Measurements from ENCODE around the gene DNAI2.

Gene DNAI2

GRCh38 chr17:74305865-74306654, 32.0 kb downstream of the DNAI2 start:
- DNase-seq (ENCODE audit: low spot score), result peak; percentile 44

- peak; percentile 77 for DNase-seq (ENCODE audit: low spot score)
These were observed 34.1 kb downstream of the DNAI2 start for GRCh38 chr17:74307984-74308773.

DNA sequence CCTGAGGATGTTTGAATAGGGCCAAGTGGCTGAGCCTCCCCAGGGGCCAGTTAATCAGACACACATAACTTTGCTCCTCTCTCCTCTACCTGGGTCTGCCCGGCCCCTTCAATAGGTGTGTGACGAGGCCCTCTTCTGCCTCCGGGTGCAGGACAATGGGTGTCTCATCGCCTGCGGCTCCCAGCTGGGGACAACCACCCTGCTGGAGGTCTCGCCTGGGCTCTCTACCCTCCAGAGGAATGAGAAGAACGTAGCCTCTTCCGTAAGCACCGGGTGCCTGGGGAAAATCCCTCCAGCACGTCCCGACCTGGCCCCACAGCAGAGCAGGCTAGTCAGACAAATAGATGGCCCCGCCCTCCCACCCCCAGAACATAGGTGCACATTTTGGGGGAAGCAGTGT, 35.9 kb downstream of the DNAI2 start:
- no peak for DNase-seq (ENCODE audit: low spot score)

DNA sequence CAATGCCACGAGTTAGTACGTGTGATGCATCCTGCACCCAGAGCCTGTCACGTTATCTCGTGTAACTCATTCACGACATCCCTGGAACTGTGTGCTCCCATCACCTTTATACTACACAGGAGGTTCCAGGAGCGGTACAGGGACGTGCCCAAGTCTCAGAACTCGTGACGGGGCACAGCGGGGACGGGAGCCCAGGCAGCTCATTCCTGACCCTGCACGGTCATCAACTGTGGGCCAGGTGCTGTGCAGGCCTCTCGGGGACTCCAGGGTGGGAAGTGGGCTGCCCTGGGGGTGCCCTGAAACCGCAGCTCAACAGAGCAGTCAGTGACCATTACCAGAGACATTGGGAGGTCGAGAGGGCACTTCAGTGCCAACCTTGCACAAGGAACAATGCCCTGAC, 40.8 kb downstream of the DNAI2 start:
- DNase-seq (ENCODE audit: low spot score), result no peak

- no peak for DNase-seq (ENCODE audit: low spot score)
These were observed 42.2 kb downstream of the DNAI2 start for GRCh38 chr17:74316220-74316619.

DNA sequence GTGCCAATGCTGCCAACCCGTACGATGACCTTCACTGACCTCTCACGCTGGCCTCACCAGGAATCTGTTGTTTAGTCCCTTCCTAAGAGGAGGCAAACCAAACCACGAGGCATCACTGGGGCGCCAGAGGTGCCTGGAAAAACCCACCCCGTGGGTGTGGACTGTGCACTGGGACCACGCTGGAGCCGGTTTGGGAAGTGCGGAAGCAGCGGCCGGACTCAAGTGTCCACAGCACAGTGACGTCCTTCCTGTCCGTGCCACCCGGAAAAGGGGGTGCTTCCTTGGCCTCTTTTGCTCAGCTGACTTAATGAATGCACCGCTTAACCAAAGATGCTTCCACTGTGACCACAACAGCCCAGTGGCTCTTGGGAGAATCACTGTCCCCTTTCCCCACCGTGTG, 43.0 kb downstream of the DNAI2 start:
- no peak for DNase-seq (ENCODE audit: low spot score)

- DNase-seq (ENCODE audit: low spot score), result no peak
These were observed 44.4 kb downstream of the DNAI2 start for GRCh38 chr17:74318391-74318790.

GRCh38 chr17:74324521-74324920, 50.5 kb downstream of the DNAI2 start:
- no peak for DNase-seq (ENCODE audit: low spot score)

DNA sequence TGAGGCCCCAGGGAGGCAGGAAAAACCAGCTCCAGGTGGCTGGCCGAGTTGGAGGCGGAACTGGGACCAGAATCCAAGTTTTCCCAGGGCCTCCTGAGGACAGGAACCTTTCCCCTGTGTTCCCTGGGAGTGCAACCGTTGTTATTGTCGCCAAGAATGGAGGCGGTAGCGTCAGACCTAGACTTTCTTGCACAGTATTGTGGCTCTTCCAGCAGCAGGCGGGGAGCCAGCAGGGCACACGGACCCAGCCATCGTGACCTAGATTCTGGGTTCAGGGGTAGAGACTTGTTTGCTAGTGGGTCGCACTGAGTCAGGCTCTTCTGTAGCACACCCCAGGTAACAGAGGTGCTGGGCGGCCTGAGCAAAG, 51.3 kb downstream of the DNAI2 start:
- DNase-seq (ENCODE audit: low spot score), result no peak

DNA sequence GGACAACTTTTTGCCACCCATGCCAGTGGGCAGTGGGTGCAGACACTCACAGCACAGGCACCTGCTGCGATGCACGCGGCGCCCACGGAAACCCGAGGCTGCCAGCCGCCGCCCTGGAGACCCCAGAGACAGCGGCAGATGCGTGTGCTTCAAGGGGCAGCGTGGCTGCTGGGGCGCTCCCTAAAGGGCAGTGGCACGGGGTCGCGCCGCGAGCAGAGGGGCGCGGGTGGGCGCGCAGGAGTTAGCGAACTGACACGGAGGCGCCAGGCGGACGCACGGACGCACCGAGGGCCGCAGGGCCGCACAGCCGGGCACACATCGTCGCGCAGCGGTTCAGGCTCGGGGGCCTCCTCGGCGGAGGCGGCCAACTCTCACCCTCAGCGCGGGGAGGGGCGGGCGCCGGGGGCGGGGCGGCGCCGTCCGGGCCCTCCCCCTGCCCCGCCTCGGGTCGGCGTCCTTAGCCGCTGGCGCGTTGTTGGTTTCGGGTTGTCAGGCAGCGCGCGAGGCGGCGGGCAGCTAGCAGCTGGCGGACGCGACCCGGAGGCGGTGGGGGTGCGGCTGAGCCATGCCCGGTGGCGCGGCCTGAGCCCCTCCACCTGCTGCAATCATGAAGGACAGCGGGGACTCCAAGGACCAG, 51.8 kb downstream of the DNAI2 start, which contains the start of gene KIF19:
KIF19 (plus strand) TSS at position 484 of the 637 bp plus-strand sequence; CDS start at position 608, 124 bp downstream.
- DNase-seq (ENCODE audit: low spot score), result no peak

DNA sequence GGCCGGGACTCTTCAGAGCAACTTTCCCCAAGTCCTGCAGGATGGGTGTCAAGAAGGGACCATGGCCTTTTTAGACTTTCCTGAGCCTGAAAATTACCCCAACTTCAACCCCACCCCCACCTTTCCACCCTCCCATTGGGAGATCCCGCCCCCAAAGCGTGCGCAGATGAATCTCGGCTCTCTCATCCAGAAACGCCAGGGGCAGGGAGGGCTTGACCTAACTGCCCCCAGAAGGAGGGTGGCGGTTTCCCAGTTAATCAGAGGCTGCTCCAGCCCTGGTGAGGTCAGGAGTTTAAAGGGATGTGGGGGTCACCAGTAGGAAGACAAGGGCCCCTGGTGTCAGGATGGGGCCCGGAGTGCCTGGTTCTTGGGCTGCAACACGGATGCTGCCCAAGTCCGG, 52.5 kb downstream of the DNAI2 start:
- DNase-seq (ENCODE audit: low spot score), result no peak

DNA sequence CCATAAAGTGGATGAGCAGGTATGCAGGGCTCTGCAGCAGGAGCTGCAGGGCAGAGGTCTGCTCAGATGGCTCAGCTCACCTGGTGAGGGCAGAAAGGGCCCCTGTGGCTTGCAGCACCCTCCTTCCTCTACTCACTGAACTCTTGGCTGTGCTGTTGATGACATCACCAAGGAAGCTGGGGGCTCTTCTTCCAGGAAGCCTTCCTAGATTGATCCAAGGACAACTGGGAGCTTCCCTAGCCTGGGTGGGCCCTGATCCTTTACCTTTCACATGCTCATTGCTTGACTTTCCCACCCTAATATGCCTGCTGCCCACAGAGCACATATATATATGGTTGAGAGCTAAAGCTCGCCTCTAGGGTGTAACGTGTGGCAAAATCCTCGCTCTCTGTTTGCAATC, 54.5 kb downstream of the DNAI2 start:
- no peak for DNase-seq (ENCODE audit: low spot score)

DNA sequence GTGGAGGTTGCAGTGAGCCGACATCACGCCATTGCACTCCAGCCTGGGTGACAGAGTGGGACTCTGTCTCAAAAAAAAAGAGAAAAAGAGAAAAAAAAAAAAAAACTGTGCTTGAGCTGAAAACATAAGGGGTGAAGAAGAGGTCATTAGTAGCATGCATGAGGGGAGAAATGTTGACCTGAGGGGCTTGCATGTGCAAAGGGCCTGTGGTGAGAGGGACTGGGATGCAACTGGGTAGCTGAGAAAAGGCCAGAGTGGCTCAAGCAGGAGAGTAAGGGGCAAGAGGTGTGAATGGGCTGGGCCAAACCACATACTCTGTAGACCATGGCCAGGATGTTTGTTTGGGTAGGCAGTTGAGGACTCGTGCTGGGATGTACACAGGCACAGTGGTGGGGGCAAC, 55.3 kb downstream of the DNAI2 start:
- DNase-seq (ENCODE audit: low spot score), result no peak

GRCh38 chr17:74330446-74330845, 56.4 kb downstream of the DNAI2 start:
- DNase-seq (ENCODE audit: low spot score), result no peak

- DNase-seq (ENCODE audit: low spot score), result no peak
These were observed 58.1 kb downstream of the DNAI2 start for GRCh38 chr17:74332017-74332650.

GRCh38 chr17:74332763-74333283, 58.8 kb downstream of the DNAI2 start:
- no peak for DNase-seq (ENCODE audit: low spot score)

GRCh38 chr17:74334393-74335039, 60.5 kb downstream of the DNAI2 start:
- DNase-seq (ENCODE audit: low spot score), result no peak

- DNase-seq (ENCODE audit: low spot score), result no peak
These were observed 61.6 kb downstream of the DNAI2 start for GRCh38 chr17:74335529-74336062.

DNA sequence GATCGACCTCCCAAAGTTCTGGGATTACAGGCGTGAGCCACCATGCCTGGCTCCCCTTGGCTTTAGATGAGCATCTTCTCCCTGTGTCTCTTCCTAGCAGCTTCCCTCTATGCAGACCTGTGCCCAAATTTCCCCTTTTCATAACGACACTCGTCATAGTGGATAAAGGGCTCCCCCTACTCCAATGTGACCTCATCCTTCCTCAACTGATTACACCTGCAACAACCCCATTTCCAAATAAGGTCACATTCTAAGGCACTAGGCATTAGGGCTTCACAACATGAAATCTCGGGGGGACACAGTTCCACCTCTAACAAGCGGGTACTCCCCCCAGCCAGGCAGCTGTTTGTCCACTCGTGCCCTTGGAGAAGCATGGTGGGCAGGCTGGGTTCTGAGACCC, 62.3 kb downstream of the DNAI2 start:
- DNase-seq (ENCODE audit: low spot score), result no peak

GRCh38 chr17:74337834-74338500, 63.9 kb downstream of the DNAI2 start:
- DNase-seq (ENCODE audit: low spot score), result no peak

All from kidney capillary endothelial cell (primary cell).